HG03469 (cell line): ENCODE measurements around the gene AP4M1.

Experiments
- ATAC-seq: cut with Tn5 transposase; IDR thresholded peaks from one replicate; pipeline ENCODE4 v1.9.1; 2021; ENCODE audit warnings: mild to moderate bottlenecking, moderate library complexity, moderate number of reproducible peaks; ENCODE audit not compliant: unreplicated experiment

AP4M1 gene

DNA sequence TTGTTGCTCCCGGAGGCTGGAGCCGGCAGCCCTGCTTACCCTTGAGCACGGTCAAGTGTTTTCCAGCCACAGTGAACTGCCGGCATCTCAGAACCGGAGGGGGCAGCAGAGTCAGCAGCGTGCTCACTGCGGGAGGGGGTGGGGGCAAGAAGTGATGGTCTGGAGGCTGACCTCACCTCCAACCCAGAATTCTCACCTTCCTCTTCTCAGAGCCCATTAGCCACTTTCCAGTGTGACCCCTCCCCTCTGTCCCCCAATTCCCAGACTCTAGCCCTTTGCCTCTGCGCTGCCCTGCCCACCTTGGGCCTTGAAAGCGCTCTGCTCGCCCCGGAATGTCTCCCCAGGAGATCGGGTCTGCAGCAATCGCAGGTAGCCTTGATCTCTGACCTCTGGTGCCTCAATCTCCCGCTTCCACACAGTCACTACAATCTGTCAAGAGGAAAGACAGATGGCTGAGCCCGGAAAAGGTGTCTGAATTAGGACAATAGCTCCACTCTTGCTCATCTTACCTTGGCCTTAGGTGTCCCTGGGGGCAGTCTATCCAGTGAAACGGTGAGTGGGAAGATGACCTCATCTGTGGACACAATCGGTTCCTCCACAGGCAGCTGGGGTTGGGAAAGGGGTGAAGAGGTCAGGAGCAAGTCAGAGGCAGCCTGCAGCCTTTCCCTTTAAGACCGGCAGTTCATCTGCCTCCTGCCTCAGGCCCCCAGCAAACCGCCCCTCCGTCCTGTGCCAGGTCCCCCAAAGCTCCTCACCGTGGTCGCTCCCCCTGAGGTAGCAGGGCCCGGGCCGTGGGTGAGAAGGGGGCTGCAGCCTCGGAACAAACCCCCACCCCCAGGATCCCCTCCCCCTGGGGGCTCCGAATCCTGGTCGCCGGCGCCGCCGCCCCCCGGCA is 56.1 kb downstream of the AP4M1 start:
- ATAC-seq, result no peak
